Stimulated activated effector memory CD8-positive, alpha-beta T cell treated with anti-CD3 and anti-CD28 coated beads, Interleukin-12 subunit alpha, Interleukin-12 subunit beta, amount 100 ng/mL, for 72 hours (primary cell): ENCODE data around the gene P2RY8.
"Not testable (repeated sequence)": the region's sequence is repeated elsewhere in the genome, so short reads cannot be mapped to it uniquely, and the experiment has no call there.

Experiments
- ATAC-seq: fragments of 150-1000 bp; cut with Tn5 transposase; 2 replicates; pipeline ENCODE4 v1.10.0; 2021
- DNase-seq, 2 donors: peaks; one replicate each; pipeline ENCODE4 v3.0.0; 2021 to 2022; ENCODE audit warnings: low spot score in 2 of 2
- H3K27ac Mint-ChIP-seq: one replicate; pipeline ENCODE4 v1.8.0; 2022; ENCODE audit warnings: mild to moderate bottlenecking, mixed read lengths
- H3K36me3 Mint-ChIP-seq: one replicate; pipeline ENCODE4 v1.8.0; 2022; ENCODE audit warnings: mild to moderate bottlenecking, mixed read lengths
- H3K4me1 Mint-ChIP-seq: one replicate; pipeline ENCODE4 v1.8.0; 2022; ENCODE audit warnings: mixed read lengths
- H3K4me3 Mint-ChIP-seq: one replicate; pipeline ENCODE4 v1.8.0; 2022; ENCODE audit warnings: mild to moderate bottlenecking, mixed read lengths
- H3K9me3 Mint-ChIP-seq: one replicate; pipeline ENCODE4 v1.8.0; 2022; ENCODE audit warnings: mixed read lengths

The P2RY8 gene, protein sequence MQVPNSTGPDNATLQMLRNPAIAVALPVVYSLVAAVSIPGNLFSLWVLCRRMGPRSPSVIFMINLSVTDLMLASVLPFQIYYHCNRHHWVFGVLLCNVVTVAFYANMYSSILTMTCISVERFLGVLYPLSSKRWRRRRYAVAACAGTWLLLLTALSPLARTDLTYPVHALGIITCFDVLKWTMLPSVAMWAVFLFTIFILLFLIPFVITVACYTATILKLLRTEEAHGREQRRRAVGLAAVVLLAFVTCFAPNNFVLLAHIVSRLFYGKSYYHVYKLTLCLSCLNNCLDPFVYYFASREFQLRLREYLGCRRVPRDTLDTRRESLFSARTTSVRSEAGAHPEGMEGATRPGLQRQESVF

DNA sequence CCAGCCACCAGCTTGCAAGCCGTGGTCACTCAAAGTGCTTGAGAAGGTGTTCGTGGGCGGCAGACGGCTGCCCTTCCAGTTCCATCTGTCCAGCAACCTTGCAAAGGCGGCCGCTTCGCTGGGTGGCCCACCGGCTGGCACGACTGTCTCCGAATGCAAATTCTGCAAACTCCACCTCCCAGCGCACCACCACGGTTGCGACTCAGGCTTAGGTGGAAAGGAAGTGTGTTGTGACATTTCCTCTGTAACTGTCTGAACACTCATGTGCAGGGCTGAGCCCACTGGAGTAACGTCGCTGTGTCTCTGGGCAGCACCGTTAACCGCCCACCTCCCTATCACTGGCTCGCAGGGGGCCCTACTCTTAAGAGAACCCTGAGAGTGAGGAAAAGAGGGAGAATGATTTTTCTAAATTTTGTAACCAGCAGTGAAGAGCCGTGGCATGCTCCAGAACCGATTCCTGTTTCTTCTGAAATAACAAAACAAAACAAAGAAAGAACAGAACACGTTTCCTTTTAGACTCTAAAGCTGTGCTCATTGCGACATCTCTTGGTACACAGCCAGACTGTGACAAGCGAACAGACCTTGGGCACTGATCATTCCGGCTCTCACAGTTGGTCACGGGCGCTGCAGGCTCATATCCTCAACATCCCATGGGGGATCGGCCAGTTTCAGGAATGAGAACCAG, at the start of gene P2RY8:
Gene P2RY8, minus strand, starts transcription at position 155 of the 685 bp plus-strand sequence. CDS start 70,627 bp downstream, outside the sequence.
- Mint-ChIP-seq H3K36me3 (peaks cover 37% of the 10 kb centered on the region), H3K4me3 (peak within 1 kb of the TSS; percentile 92), H3K27ac (peak within 1 kb of the TSS; percentile 97), H3K4me1 (peaks cover 16% of the 10 kb centered on the region), H3K9me3 (no peaks in the 10 kb centered on the region)
- ATAC-seq (peak; percentile 83), DNase-seq (peak in 1 of 2 donors; percentile 66)

DNA sequence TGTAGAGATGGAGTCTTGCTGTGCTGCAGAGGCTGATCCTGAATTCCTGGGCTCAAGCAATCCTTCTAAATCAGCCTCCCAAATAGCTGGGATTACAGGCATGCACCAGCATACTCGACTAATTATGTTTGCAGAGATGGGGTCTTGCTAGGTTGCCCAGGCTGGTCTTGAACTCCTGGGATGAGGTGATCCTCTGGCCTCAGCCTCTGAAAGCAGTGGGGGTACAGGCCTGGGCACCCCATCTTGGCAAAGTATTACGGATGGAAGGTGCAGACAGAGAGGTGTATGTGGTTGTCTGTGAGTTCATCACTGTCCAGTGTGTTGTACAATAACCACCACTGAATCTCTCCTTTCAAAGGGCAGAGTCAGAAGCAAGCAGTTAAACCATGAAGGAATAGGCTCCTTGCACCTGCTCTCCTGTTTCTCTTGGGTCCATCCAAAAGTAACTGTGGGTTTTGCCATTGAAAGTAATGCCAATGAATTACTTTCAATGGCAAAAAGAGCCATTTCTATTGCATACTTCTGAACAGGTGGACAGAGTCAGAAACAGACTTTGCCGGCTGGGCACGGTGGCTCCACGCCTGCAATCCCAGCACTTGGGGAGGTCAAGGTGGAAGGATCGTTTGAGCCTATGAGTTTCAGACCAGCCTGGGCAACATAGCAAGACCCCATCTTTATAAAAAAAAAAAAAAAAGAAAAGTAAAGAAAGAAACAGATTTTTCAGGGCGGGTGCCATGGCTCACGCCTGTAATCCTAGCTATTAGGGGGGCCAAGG, 47.4 kb upstream of the P2RY8 start:
- H3K27ac Mint-ChIP-seq, result peak overlapping the region; percentile 100
- H3K9me3 Mint-ChIP-seq, result no peaks in the 10 kb centered on the region
- peaks cover 24% of the 10 kb centered on the region for H3K36me3 Mint-ChIP-seq
- H3K4me1 Mint-ChIP-seq, result peaks cover 29% of the 10 kb centered on the region
- H3K4me3 Mint-ChIP-seq, result peak overlapping the region; percentile 84
- DNase-seq, result peak in 1 of 2 donors; percentile 50
- ATAC-seq, result no peak

DNA sequence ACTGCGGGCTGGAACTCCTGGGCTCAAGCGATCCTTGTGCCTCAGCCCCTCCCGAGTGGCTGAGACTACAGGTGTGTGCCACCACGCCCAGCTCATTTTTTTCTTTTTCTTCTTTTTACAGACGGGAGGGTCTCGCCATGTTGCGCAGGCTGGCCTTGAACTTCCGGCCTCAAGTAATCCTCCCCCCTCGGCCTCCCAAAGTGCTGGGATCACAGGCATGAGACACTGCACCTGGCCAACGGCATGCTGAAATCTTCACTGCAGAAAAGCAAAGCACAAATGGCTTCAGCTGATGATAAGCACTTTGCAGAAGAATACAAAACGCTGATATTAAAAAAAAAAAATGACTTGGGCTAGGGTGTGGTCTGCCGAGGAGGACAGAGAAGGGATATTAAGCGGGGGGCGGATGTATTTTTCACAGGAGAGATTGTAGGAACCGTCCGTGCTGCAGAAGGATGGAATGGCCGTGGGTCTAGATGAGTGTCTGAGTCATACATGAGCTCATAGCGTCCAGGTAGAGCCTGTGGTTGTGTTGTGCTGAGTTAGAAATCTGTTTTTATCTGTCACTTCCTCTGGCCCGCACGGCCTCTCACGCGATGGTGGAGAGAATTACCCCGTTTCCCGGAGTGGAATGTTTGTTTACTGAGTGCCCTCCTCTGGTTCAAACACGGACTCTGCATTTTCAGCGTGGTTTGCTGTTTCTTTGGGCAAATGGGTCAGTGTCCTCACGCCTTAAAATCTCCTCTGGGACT, 45.9 kb upstream of the P2RY8 start:
- H3K27ac Mint-ChIP-seq, result peak overlapping the region; percentile 100
- ATAC-seq, result peak; percentile 98
- H3K9me3 Mint-ChIP-seq, result no peaks in the 10 kb centered on the region

DNA sequence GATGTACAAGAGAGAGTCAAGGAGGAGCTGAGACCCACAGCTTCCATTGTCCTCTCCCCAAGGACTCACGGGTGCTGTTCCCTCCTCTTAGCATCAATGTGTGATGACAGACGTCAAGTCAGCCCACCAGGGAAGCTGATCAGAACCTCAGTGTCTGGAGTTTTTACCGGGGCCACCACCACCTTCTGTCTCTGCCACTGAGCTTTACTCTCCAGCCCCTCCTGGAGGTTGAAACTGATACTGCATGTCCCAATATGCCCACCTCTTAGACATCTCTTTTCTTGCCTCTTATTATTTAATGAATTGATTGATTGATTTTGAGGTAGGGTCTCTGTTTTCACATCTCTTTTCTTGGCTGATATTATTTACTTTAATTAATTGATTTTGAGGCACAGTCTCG, 44.1 kb upstream of the P2RY8 start:
- H3K4me3 Mint-ChIP-seq, result peak overlapping the region; percentile 46
- H3K4me1 Mint-ChIP-seq, result peaks cover 29% of the 10 kb centered on the region
- ATAC-seq (peak; percentile 70), DNase-seq (peak; percentile 82 to 98)
- peak overlapping the region; percentile 100 for H3K27ac Mint-ChIP-seq
- H3K9me3 Mint-ChIP-seq, result no peaks in the 10 kb centered on the region
- peaks cover 24% of the 10 kb centered on the region for H3K36me3 Mint-ChIP-seq

More for the DNA sequence above, 45.9 kb upstream of the P2RY8 start:
- Mint-ChIP-seq H3K4me3 (peak overlapping the region; percentile 84), H3K4me1 (peaks cover 29% of the 10 kb centered on the region), H3K36me3 (peaks cover 24% of the 10 kb centered on the region)
- DNase-seq, result peak; percentile 58 to 91

DNA sequence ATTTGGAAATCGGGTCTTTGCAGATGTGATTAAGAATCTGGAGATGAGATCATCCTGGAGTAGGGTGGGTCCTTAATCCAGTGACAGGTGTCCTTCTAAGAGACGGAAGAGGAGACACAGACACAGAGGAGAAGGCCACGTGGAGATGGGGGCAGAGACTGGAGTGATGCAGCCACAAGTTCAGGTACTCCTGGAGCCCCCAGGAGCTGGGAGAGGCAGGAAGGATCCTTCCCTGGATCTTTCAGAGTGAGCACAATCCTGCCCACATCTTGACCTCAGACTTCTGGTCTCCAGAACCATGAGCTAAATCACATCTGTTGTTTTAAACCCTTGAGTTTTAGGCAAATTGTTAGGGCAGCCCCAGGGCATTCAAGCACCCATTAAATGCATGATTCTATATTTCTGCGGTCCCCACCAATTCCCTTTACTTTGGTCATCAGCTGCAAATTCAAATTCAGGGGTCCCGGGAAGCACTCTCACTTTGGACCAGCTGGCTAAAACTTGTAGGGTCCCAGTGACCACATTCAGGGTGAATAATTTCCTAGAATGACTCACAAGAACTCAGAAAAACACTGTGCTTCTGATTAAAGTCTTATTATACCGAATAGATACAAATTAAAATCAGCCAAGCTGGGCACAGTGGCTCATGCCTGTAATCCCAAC, 41.7 kb upstream of the P2RY8 start:
- Mint-ChIP-seq H3K9me3 (no peaks in the 10 kb centered on the region), H3K27ac (no peak overlapping the region), H3K4me3 (no peak overlapping the region), H3K4me1 (peaks cover 28% of the 10 kb centered on the region), H3K36me3 (peaks cover 16% of the 10 kb centered on the region)
- DNase-seq (peak in 1 of 2 donors; percentile 55), ATAC-seq (no peak)

DNA sequence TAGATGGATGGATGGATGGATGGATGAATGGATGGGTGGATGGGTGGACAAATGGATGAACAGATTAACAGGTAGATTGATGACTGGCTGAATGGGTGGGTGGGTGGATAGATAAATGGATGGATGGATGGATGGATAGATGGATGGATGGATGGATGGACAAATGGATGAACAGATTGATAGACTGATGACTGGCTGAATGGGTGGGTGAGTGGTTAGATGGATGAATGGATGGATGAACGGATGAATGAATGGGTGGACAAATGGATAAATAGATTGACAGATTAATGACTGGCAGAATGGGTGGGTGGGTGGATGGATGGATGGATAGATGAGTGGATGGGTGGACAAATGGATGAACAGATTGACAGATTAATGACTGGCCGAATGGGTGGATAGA, 40.9 kb upstream of the P2RY8 start:
- DNase-seq (peak in 1 of 2 donors; percentile 34), ATAC-seq (no peak)
- Mint-ChIP-seq H3K36me3 (peaks cover 8% of the 10 kb centered on the region), H3K9me3 (no peaks in the 10 kb centered on the region), H3K4me1 (peaks cover 20% of the 10 kb centered on the region), H3K27ac (no peak overlapping the region), H3K4me3 (no peak overlapping the region)

DNA sequence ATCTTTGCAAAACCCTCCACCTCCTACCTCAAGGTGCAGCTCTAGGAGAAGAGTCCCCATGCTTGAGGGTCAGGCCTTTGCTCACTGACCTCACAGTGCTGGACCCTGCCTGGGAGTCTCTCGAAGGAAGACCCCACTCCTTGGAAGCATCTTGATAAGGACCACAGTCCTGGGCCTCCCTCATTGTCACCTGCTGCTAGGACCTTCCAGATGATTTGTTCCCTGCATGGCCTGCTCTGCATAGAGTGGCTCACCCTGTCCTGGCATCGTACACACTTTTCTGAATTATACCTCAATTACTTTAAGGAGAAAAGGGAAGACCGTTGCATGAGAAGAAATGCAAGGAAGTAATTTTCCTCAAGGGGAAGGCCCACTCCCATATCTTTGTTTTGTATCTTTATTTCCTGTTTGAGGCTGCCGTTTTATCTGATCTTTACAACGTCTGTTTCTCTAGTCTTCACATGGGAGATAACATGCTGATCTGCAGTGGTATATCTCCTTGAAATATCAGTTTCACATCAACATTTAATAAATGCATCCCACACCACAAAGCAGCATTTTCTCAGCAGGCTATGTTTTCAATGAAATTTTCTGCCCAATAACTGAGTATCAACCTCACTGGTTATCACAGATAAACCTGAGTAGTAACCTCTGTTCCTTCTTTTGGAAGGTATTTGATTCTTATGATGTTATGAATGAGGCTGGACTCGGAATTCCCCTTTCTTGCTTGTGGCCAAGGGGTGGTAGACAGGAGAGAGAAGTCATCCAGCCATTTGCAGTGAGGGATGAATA, 39.4 kb upstream of the P2RY8 start:
- no peak overlapping the region for H3K4me3 Mint-ChIP-seq
- DNase-seq, result peak; percentile 1 to 52
- H3K4me1 Mint-ChIP-seq, result peaks cover 7% of the 10 kb centered on the region

DNA sequence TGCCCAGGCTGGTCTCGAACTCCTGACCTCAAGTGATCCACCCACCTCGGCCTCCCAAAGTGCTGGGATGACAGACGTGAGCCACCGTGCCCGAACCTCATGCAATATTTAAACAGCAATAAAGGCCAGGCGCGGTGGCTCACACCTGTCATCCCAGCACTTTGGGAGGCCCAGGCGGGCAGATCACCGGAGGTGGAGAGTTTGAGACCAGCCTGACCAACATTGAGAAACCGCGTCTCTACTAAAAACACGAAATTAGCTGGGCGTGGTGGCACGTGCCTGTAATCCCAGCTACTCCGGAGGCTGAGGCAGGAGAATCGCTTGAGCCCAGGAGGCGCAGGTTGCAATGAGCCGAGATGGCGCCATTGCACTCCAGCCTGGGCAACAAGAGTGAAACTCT, 37.2 kb upstream of the P2RY8 start:
- not testable (repeated sequence) for H3K36me3 Mint-ChIP-seq, H3K27ac Mint-ChIP-seq, H3K9me3 Mint-ChIP-seq, ATAC-seq, H3K4me3 Mint-ChIP-seq
- peak in 1 of 2 donors; percentile 0 for DNase-seq
- peaks cover 18% of the 10 kb centered on the region for H3K4me1 Mint-ChIP-seq

More for the DNA sequence above, 39.4 kb upstream of the P2RY8 start:
- peak; percentile 63 for ATAC-seq
- Mint-ChIP-seq H3K36me3 (peaks cover 11% of the 10 kb centered on the region), H3K27ac (no peak overlapping the region), H3K9me3 (no peaks in the 10 kb centered on the region)

DNA sequence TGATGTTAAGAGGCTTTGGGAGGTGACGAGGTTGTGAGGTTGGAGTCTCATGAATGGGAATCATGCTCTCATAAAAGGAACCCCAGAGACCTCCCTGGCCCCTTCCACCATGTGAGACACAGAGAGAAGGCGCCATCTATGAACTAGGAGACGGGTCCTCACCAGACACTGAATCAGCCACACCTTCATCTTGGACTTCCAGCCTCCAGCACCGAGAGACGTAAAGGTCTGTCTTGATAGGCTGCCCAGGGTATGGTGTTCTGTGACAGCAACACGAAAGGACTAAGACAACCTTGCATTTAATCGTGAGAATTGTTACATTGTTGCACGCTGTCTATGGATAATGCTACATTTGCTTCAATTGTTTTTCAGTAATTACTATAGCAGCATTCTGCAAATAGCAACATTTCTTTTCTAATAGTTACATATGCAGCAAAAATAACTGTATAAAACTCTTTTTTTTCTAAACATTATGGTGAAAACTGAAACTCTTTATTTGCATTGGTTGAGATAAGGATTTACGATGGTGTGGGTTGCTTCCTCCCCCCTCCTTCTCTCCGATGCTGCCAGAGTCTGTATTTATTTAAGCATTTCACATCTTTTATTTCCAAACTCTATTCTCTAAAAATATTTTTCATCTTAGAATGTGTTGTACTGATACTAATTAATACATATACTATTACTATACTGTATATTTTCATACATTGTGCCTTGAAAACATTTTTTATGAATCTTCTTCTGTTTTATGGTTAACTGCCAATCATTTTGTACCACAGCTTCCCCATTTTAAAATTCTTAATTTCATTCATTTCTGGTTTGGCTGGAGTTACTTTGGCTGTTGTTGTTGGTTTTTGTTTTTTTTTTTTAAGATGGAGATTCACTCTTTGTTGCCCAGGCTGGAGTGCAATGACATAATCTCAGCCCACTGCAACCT, 28.0 kb upstream of the P2RY8 start:
- peak in 1 of 2 donors; percentile 46 for DNase-seq
- H3K27ac Mint-ChIP-seq, result no peak overlapping the region
- no peaks in the 10 kb centered on the region for H3K9me3 Mint-ChIP-seq
- no peak for ATAC-seq
- H3K4me1 Mint-ChIP-seq, result peaks cover 21% of the 10 kb centered on the region
- no peak overlapping the region for H3K4me3 Mint-ChIP-seq
- no peaks in the 10 kb centered on the region for H3K36me3 Mint-ChIP-seq

DNA sequence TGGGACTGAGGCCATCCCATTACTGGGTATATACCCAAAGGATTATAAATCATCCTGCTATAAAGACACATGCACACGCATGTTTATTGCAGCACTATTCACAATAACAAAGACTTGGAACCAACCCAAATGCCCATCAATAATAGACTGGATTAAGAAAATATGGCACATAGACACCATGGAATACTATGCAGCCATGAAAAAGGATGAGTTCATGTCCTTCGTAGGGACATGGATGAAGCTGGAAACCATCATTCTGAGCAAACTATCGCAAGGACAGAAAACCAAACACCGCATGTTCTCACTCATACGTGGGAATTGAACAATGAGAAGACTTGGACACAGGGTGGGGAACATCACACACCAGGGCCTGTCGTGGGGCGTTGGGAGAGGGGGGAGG, 27.1 kb upstream of the P2RY8 start:
- peak in 1 of 2 donors; percentile 37 for DNase-seq
- not testable (repeated sequence) for H3K36me3 Mint-ChIP-seq, H3K27ac Mint-ChIP-seq, ATAC-seq, H3K4me3 Mint-ChIP-seq, H3K9me3 Mint-ChIP-seq
- peaks cover 13% of the 10 kb centered on the region for H3K4me1 Mint-ChIP-seq

DNA sequence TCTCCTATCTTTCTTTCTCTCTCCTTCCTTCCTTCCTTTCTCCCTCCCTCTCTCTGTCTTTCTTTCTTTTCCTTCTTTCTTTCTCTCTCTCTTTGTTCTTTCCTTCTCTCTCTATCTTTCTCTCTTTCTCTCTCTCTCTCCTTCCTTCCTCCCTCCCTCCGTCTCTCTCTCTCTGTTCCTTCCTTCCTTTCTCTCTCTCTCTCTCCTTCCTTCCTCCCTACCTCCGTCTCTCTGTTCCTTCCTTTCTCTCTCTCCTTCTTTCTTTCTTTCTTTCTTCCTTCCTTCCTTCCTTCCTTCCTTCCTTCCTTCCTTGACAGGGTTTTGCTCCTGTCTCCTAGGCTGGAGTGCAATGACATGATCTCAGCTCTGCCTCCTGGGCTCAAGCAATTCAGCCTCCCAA, 24.2 kb upstream of the P2RY8 start:
- Mint-ChIP-seq H3K4me3 (peak overlapping the region; percentile 19), H3K9me3 (no peaks in the 10 kb centered on the region)

DNA sequence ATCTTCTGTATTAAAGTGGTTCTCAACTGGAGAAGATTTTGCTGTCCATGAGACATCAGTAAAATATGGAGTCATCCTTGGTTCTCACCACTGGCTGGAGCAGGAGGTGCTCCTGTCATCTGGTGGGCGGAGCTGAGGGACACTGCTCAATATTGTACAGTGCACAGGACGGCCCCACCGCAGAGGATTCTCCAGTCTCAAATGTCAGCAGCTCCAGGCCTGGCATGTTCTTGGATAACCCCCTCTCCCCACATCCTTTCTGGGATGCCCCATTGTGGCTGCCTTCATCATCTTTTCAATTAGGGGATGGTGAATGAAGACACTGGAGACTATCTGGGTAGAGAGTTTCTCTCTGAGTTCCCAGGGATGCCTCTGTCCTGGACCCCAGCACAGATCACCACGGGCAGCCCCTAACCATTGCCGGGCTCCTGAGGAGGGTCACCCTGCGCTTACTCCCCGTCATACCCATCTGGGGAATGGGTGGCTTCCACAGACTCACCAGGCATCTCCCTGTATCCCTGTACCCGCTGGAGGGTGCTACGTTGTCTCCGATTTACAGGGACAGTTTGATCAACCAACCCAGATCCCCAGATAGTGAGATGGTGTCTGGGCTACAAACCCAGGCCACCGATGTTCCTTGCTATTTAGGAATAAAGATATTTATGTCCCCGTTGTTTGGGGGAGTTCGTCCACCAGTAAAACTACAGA, 21.9 kb upstream of the P2RY8 start:
- peaks cover 2% of the 10 kb centered on the region for H3K9me3 Mint-ChIP-seq
- ATAC-seq, result no peak
- H3K4me1 Mint-ChIP-seq, result peaks cover 27% of the 10 kb centered on the region
- H3K36me3 Mint-ChIP-seq, result no peaks in the 10 kb centered on the region
- no peak overlapping the region for H3K27ac Mint-ChIP-seq
- no peak overlapping the region for H3K4me3 Mint-ChIP-seq
- DNase-seq, result peak in 1 of 2 donors; percentile 47

More for the DNA sequence above, 24.2 kb upstream of the P2RY8 start:
- Mint-ChIP-seq H3K4me1 (peaks cover 11% of the 10 kb centered on the region), H3K36me3 (no peaks in the 10 kb centered on the region), H3K27ac (peak overlapping the region; percentile 84)
- ATAC-seq (no peak), DNase-seq (no peak)
